ENCODE measurements around the gene KCNH5. TPM values are rescaled to one million over a fixed set of nuclear protein-coding genes. Genes with fewer than 3 reads are reported as not detected.

The KCNH5 gene
- polyA plus RNA-seq, 4 donors = 0.15 to 0.29 (median 0.25) TPM

DNA sequence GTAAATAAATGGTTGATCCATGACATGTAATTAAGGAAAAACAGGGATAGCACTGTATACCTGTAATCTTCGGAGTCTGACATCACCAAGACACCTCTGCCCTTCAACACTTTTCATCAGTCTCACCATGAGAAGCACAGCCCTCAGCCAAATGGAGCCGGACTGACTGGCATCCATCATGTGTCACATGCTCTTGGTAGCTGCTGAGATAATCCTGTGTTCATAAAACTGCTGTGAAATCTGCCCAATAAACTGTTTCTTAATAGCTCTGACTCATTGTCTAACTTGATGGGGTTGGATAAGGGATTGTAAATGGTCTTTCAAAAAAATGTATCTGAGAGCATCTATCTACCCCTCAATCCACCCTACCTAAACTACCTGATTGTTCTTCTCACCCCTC, 33.6 kb downstream of the KCNH5 start:
- no peak for DNase-seq (ENCODE audit: low read depth in 4 of 4, low spot score in 3 of 4)

DNA sequence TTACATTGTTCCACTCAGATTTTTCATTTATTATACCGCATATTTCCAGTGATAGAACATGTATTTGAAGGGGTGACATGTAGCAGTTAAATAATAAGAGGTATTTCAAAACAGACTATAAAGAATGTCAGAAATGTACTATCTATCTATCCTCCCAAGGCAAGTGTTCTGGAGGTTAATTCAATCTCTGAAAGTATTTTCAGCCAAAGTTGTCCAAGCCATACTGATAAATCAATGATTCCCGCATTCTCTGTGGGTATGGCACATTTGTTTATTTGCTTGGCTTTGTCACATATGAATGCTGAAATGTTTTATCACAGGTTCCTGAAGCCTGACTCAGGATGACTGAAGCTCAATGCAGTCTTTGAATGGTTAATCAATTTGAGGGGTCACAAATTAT, 35.8 kb downstream of the KCNH5 start:
- DNase-seq (ENCODE audit: low read depth in 4 of 4, low spot score in 3 of 4) = no peak

DNA sequence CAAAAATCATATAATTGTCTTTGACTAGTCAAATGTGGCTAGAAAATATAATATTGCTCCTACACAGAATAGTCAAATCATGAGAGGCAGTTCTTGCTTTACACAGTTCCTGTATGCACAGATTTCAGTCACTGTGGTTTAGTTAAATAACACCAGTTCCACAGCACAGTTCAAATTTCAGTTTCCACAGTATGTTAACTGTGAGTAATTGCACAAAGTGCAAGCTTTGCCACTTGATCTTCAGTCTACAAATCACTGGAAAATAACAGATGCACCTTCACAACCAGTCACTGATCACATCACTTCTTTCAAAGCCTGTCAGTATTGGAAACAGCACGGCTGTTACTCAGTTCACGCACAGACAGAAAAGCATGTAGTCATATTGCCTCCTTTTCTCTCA, 38.7 kb downstream of the KCNH5 start:
- peak in 1 of 4 donors; percentile 7 for DNase-seq (ENCODE audit: low read depth in 4 of 4, low spot score in 3 of 4)

DNA sequence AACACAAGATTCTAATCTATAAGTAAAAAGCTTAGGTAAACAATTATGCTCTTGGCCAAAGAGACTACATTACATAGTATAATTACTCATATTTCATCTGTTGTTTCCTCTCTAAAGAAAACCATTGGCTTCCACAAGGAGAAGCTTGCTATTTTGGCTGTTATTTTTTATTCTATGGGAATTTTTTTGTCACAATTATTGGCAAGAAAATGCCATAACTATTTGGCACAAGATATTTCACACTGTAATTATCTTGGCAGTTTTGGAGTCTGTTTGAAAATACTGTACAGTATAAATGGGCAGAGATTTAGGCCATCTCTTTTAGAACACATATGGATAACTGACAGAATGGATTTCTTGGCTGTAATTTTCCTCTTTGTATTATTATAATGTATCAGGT, 51.2 kb downstream of the KCNH5 start:
- DNase-seq (ENCODE audit: low read depth in 4 of 4, low spot score in 3 of 4) = no peak

DNA sequence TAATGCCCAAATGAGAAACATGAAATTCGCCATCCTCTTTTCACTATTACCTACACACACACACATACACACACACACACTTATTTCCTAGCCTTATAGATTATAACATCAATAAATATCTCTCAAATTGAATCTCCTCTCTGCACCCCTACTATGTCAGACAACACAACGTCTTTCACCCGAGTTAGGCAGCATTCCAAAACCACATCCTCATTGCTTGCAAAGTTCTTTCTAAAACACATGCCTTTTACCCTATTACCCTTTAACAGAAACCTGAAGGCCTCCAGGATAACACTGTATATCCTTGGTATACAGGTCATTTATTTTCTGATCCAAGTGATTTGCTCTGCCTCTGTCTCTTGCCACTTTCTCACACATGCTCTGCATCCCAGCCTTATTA, 56.3 kb downstream of the KCNH5 start:
- DNase-seq (ENCODE audit: low read depth in 4 of 4, low spot score in 3 of 4) = no peak

DNA sequence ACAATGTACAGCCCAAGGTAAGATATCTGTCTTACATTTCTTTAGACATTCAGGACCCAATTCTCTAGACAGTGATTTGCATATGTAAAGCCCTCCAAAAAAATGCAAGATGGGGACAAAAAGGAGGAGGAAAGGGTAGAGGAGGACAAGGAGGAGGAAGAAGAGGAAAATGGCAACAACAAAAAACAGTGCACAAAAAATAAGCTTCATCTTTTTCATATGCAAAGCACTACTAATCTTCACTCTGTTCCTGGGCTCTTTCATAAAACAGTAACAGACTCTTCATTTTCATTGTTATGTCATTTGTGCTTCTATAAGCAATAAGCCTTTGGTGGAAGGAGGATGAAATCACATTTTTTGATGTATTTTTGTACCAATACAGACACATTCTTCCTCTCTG, 61.4 kb downstream of the KCNH5 start:
- DNase-seq (ENCODE audit: low read depth in 4 of 4, low spot score in 3 of 4) = no peak

DNA sequence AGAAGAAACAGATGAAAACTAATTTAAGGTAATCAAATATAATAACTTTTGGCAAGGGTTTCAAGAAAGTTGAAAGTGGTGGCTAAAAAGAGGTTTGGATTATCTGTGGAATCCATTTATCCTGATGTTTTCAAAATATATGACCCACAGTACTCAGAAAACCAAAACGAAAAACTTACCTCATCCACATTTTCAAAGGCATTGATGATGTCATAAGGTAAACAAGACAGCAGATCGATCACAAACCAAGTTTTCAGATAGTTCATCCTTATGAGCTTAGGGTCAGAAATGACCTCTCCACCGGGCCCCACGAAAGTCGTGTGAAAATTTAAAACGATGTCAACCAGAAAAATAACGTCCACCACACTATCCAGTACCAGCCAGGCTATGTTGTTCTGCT, 64.6 kb downstream of the KCNH5 start:
- no peak for DNase-seq (ENCODE audit: low read depth in 4 of 4, low spot score in 3 of 4)

DNA sequence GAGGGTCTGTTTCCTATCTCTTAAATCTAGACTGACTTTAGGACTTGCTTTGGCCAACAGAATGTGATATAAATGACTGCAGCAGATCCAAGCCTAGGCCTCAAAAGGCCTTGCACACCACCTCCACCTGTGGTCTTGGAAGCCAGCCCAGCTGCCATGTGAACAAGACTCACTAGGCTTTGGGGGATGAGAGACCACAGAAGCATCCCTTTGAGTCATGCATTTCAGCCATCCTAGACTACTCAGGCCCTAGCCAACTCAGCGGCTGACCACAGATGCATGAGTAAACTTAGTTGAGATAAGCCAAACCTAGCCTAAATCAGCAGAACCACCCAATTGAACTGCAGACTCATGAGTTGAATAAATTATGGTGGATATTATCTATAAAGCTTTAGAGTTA, 87.7 kb downstream of the KCNH5 start:
- no peak for DNase-seq (ENCODE audit: low read depth in 4 of 4, low spot score in 3 of 4)

DNA sequence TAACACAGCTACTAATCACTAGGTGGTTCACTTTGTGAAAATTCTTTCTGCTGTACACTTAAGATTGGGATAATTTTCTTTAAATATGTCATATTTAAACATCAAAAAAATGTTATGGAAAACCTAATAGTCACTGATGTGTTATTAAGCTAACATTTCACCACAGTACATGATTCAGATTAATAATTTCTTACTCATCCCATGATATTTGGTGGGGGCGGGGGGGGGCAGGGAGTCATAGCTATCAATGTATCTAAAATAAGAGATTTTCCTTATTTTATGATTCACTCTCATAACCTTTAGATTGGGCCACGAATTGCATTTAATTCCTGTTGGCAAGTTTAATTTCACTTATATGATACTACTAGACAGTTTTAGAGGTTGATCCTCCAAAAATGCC, 88.8 kb downstream of the KCNH5 start:
- no peak for DNase-seq (ENCODE audit: low read depth in 4 of 4, low spot score in 3 of 4)

DNA sequence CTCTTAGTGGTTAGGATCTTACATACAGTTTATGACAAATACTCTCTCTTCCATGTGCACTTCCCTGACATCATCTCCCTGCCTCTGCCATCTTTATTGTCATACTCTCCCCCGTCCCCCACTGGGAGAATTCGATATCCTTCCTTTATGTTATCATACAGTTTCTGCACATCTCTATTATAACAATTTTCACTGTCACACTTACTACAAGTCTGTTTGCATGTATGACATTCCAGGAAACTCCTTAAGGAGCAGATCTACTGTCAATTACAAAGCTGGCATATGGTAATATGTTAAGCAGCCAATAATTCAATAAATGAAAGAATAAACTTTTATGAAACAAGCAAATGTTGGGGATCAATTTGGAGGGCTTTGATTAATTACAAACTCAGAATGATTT, 91.1 kb downstream of the KCNH5 start:
- no peak for DNase-seq (ENCODE audit: low read depth in 4 of 4, low spot score in 3 of 4)

DNA sequence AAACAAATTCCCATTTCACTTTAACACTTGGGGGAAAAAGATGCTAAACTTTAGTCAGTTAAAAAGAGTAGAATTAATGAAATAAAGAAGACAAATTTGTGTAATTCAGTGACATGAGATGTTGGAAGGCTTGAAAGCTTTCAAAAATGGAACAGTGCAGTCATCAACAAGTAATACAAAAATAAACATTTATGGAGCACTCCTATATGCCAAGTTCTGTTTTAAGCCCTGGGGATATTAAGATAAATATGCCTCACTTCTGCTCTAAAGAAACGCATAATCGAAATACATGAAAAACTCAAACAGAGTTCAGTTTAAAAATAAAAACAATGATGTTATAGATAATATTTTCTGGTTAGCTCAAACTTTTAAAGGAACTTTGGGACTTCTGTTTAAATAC, 93.0 kb downstream of the KCNH5 start:
- DNase-seq (ENCODE audit: low read depth in 4 of 4, low spot score in 3 of 4) = no peak

DNA sequence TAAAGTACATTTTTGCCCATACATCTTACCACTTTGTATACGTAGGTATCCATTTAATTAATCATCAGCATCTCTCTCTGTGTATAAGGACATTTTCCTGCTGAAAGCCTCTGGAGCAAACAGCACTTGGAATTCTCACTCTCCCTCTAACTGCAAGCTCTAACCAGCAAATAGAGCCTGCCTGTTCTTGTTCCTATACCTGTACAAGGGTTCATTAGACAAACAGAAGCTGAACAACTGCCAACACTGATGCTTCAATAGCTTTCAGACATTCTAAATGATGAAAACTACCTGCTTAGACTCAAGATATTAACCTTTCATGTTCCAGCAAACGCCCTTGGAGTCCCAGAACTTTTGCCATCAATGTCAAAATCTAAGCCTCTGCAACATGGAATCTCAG, 98.0 kb downstream of the KCNH5 start:
- DNase-seq (ENCODE audit: low read depth in 4 of 4, low spot score in 3 of 4) = no peak

DNA sequence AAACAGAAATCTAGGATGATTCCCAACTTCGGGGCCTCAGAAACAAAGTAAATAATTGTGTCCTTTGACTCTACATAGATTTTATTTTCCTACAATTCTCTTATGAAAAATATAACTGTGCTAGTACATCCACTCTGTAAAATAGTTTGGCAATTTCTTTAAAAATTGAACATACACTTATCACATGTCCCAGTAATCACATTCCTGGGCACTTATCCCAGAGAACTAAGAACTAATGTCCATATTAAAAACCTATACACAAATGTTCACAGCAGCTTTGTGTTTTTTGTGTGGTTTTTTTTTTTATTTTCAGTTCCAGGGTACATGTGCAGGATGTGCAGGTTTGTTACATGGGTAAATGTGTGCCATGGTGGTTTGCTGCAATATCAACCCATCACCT, 99.0 kb downstream of the KCNH5 start:
- no peak for DNase-seq (ENCODE audit: low read depth in 4 of 4, low spot score in 3 of 4)

DNA sequence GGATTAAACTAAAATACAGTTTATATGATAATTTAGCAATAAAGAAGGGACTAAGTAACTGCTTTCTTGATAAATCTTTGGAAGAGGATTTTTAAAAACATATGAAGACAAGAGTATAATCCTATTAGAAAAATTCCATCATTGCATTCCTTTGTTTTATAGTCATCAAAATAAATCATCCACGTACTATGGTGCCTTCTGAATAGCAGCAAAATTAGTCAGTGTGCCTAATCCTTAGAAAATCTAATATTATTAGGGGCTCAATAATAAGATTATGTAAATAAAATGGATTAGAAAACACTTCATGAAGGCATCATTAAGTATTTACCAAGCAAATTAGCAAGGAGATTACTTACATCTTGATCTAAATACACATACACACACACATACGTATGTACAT, 102.1 kb downstream of the KCNH5 start:
- no peak for DNase-seq (ENCODE audit: low read depth in 4 of 4, low spot score in 3 of 4)

DNA sequence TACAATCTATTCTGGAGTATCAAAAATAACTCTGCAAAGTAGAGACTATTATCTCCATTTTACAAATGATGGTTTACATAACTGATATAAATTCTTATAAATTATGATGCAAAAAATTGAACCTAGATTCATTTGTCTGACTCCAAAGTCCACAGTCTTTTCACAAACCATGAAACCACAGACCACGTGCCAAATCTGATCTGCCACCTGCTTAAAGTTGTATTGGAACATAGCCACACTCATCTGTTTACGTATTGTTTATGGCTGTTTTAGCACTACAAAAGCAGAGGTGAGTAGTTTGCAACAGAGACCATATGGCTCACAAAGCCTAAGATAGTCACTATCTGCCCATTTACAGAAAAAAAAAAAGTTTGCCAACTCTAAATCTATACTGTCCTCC, 105.3 kb downstream of the KCNH5 start:
- DNase-seq (ENCODE audit: low read depth in 4 of 4, low spot score in 3 of 4) = no peak

DNA sequence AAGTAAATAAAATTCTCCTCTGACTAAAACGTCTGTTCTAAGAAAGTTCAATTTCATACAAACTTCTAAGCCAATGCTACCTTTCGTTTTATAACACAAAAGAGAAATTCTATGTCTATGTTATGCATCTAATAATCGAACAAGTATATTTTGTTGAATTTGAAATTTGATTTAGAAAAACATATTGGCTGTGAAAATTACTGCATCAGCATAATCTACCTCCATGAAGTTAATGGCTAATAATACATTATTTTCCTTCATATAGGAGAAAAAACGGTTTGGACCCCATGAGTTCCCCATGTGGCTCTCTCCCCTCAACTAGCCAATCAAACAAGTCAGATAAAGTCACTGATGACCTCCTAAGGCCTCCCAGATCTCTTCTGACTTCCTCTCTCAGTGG, 106.5 kb downstream of the KCNH5 start:
- no peak for DNase-seq (ENCODE audit: low read depth in 4 of 4, low spot score in 3 of 4)

DNA sequence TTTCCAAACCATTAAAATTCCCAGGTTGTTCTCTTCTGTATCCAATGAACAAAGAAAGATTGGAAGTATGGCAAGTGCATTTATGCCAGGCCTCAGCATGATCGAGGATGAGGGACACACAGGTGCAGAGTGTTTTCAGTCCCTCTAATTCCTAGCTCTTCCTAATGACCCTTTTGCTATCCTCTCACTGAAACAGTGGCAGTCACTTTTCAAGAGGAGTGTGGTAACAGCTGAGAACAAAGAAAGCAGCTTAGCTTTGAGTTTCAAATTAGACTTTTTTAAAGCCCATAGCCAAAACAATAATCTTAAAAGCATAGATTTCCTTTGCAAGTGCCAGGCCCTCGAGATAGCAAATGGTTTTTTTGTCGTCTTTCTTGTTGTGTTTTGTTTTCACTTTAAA, 110.8 kb downstream of the KCNH5 start:
- DNase-seq (ENCODE audit: low read depth in 4 of 4, low spot score in 3 of 4) = no peak

DNA sequence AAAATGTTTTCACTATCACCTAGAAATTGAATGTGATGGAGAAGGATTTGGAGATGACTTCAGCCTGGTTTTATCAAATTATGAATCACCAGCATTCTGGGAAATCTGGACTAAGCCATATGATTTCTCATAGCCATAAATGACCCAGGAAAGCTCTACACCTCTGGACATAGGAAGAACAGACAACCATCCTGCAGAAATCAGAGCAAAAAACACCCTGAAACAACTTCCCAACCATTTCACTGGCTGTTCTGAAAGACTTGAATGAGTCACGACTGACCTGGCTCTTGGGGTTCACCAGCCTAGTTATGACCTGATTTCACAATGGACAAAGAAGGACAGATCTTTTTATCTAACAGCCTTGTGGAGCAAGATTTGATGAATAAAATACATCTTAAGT, 123.8 kb downstream of the KCNH5 start:
- DNase-seq (ENCODE audit: low read depth in 4 of 4, low spot score in 3 of 4) = no peak

DNA sequence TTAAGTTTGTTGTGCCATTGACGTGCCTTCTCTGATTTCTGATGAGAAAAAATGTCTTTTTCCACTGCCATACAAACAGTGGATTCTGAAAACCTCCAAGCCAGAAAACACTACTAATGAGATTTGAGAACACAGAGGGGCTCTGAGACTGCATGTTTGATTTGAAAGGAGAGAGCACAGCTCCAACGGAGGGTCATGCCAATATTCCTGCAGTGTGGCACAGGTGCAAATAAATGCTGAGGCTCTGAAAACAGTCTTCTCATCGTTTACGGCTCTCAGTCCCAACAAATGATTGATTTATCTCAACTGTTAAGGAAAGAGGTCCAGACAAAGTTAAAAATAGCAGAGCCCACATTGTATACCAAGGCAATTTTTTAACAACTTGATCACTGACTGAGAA, 128.7 kb downstream of the KCNH5 start:
- DNase-seq (ENCODE audit: low read depth in 4 of 4, low spot score in 3 of 4) = no peak

DNA sequence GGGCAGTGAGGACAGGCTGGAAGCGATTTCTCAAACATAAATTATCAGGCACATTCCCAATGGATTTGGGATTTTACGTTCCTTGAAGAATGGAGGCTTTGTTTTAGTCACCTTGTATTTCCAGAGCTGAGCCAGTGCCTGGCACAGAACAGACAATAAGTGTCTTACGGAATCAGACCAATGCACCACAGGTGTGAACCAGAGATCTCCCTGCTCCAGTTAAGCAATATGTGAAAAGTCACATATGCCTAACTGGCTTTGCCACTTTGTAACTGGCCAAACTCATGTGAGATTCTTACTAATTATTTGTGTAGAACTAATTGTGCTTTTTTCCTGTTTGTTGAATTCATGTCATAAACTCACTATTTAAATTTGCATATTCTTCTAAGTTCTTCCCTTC, 130.4 kb downstream of the KCNH5 start:
- DNase-seq (ENCODE audit: low read depth in 4 of 4, low spot score in 3 of 4) = no peak

DNA sequence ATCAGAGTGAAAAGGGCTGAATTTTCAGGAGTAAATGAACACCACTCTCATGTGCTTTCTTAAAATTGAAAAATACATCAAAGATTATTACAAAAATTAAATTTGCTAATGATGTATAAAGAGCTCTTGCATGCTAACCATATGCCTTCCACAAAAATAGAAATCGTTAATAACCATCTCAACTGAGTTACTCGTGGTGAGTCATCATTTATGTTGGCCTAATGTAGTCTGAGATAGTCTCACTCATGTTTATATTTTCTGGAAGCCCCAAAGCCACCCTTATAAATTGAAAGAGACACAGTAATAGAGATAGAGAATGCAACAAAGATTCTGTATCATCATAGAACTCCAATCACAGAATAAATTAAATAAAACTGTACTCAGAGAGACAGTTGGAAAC, 131.2 kb downstream of the KCNH5 start:
- DNase-seq (ENCODE audit: low read depth in 4 of 4, low spot score in 3 of 4) = no peak

DNA sequence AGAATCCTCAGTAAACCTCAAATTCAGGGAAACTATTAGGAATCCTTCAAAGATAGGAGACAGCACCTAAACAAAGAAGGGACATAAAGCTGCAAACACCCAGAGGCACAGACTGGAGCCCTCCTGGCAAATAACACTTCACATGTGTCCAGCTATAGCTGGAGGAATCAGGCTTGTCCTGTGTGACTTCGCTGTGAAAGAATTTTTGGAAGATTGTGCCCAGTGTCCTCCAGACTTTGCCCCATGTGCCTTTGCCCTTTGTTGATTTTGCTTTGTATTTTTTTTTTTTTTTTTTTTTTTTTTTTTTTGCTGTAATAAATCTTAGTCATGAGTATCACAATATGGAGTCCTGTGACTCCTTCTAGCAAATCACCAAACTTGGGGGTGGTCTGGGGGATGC, 136.8 kb downstream of the KCNH5 start:
- DNase-seq (ENCODE audit: low read depth in 4 of 4, low spot score in 3 of 4) = no peak

DNA sequence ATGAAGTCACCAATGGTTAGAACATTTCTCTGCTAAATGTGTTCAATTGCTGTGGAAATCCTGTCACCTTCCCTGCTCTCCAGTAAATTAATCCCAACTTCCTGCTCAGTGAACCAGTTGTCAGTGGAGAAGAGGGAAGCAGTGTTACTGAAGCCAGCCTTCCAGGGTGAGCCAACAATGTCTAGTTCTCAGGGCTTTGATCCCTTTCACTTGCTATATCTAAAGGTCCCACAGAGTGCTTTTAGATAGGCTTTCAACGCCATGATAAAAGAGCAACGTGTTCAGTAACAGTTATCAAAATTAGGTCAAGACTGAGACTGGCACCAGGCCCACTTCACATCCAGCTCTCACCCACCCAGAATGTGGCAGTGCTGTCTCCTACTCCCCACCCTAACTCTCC, 139.7 kb downstream of the KCNH5 start:
- DNase-seq (ENCODE audit: low read depth in 4 of 4, low spot score in 3 of 4) = no peak

DNA sequence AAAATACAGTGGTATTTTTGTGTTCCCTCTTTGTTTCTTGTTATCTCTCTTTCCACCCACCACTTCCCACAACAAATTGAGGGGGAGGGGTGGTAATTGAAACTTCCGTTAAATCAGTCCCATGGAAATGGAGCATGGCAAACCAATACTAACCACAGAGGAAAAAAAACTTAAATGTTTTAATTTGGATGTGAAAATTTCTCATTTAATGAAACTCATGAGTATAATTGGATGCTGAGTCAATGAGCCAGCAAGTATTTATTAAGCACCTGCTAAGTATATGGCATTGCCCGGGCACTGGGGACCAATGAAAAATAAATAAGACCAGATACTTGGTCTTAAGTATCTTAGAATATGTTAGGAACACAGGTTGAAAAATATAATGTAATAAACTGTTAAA, 147.5 kb downstream of the KCNH5 start:
- DNase-seq (ENCODE audit: low read depth in 4 of 4, low spot score in 3 of 4) = no peak
